CD4-positive, alpha-beta T cell treated with Interleukin-6 for 4 hours (primary cell): ENCODE measurements around the gene GRIK1.

ENCODE experiments used
- DNase-seq: peaks from one replicate; pipeline ENCODE4 v3.0.0-alpha.2; 2020; ENCODE audit warnings: mixed read lengths

The GRIK1 gene

GRCh38 chr21:29661672-29662442 is 277.9 kb downstream of the GRIK1 start:
- no peak for DNase-seq

- DNase-seq: no peak
Measured at GRCh38 chr21:29660047-29660720, 279.6 kb downstream of the GRIK1 start.

GRCh38 chr21:29658934-29659203 is 280.9 kb downstream of the GRIK1 start:
- DNase-seq: no peak

- no peak for DNase-seq
Measured at GRCh38 chr21:29658177-29658933, 281.4 kb downstream of the GRIK1 start.

- DNase-seq: no peak
Measured at GRCh38 chr21:29657240-29657989, 282.4 kb downstream of the GRIK1 start.

GRCh38 chr21:29656504-29657239 is 283.1 kb downstream of the GRIK1 start:
- DNase-seq: no peak

GRCh38 chr21:29655577-29655976 is 284.2 kb downstream of the GRIK1 start:
- DNase-seq: no peak

- no peak for DNase-seq
Measured at GRCh38 chr21:29654855-29655254, 284.9 kb downstream of the GRIK1 start.

GRCh38 chr21:29654203-29654602 is 285.6 kb downstream of the GRIK1 start:
- no peak for DNase-seq

- no peak for DNase-seq
Measured at GRCh38 chr21:29650523-29651022, 289.2 kb downstream of the GRIK1 start.

- DNase-seq: no peak
Measured at GRCh38 chr21:29649406-29649814, 290.4 kb downstream of the GRIK1 start.

GRCh38 chr21:29648710-29649240 is 291.0 kb downstream of the GRIK1 start:
- no peak for DNase-seq

- no peak for DNase-seq
Measured at GRCh38 chr21:29647353-29647781, 292.4 kb downstream of the GRIK1 start.

GRCh38 chr21:29645666-29646553 is 293.9 kb downstream of the GRIK1 start:
- DNase-seq: no peak

- no peak for DNase-seq
Measured at GRCh38 chr21:29643289-29643688, 296.5 kb downstream of the GRIK1 start.

- DNase-seq: no peak
Measured at GRCh38 chr21:29642551-29643245, 297.1 kb downstream of the GRIK1 start.

GRCh38 chr21:29641635-29642550 is 297.9 kb downstream of the GRIK1 start:
- DNase-seq: no peak

- DNase-seq: no peak
Measured at GRCh38 chr21:29641001-29641634, 298.7 kb downstream of the GRIK1 start.
